PC-9 (cell line): ENCODE measurements around the gene CHM.

Experiments
- EZH2 ChIP-seq: fragments of 200-600 bp; sonication (generic); IDR thresholded peaks from 2 replicates; pipeline ENCODE4 v1.8.0; 2017; ENCODE audit warnings: antibody characterized with exemption, low read depth
- TF ChIP-seq, protein P1 (sequence below): fragments of 200-600 bp; sonication (generic); conservative IDR thresholded peaks from 2 replicates; pipeline ENCODE4 v1.6.1; 2017; ENCODE audit warnings: mixed run types, antibody characterized with exemption, mild to moderate bottlenecking, moderate library complexity

DNA sequence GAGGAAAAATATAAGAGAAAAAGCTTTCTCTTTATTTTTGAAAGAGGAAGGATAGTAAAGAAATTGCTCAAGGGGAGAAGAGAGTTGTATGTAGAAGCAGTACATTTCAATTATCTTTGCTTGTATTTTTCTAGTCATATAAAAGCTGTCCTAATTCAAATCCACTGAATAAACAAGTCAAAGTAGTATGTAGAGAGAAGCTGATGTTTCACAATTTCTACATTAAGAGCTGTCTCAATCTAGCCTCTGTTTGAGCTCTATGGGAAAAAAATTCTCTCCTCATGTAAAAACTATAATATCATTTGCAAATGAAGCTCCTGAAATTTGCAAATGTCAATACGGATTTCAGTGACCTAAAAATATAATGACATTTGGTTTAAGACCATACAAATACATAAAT, 52.6 kb downstream of the CHM start:
- TF ChIP-seq, protein P1, sequence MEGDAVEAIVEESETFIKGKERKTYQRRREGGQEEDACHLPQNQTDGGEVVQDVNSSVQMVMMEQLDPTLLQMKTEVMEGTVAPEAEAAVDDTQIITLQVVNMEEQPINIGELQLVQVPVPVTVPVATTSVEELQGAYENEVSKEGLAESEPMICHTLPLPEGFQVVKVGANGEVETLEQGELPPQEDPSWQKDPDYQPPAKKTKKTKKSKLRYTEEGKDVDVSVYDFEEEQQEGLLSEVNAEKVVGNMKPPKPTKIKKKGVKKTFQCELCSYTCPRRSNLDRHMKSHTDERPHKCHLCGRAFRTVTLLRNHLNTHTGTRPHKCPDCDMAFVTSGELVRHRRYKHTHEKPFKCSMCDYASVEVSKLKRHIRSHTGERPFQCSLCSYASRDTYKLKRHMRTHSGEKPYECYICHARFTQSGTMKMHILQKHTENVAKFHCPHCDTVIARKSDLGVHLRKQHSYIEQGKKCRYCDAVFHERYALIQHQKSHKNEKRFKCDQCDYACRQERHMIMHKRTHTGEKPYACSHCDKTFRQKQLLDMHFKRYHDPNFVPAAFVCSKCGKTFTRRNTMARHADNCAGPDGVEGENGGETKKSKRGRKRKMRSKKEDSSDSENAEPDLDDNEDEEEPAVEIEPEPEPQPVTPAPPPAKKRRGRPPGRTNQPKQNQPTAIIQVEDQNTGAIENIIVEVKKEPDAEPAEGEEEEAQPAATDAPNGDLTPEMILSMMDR = no peak
- no peak for TF ChIP-seq EZH2
